Spinal cord (tissue), 10 donors: ENCODE results near the gene ILRUN. TPM values are rescaled to one million over a fixed set of nuclear protein-coding genes. Genes with fewer than 3 reads are reported as not detected.
"Not testable (repeated sequence)": the region's sequence is repeated elsewhere in the genome, so short reads cannot be mapped to it uniquely, and the experiment has no call there.

Source experiments
- DNase-seq, 6 donors: peaks; one replicate each; pipeline versions ENCODE4 v3.0.0 to v3.0.0-alpha.2; 2013 to 2015; ENCODE audit warnings: low spot score in 6 of 6, low read depth in 4 of 6
- H3K27ac ChIP-seq: one replicate; pipeline ENCODE4 v1.5.1; 2013; ENCODE audit warnings: low read depth, low read length, control low read depth
- H3K27me3 ChIP-seq: one replicate; pipeline ENCODE4 v1.6.1; 2013; ENCODE audit warnings: low read length; ENCODE audit not compliant: control insufficient read depth, insufficient read depth
- H3K36me3 ChIP-seq: one replicate; pipeline ENCODE4 v1.6.1; 2013; ENCODE audit warnings: low read length; ENCODE audit not compliant: control insufficient read depth, insufficient read depth
- H3K4me1 ChIP-seq: one replicate; pipeline ENCODE4 v1.6.1; 2013; ENCODE audit warnings: low read length; ENCODE audit not compliant: control insufficient read depth, insufficient read depth
- H3K4me3 ChIP-seq: one replicate; pipeline ENCODE4 v1.5.1; 2013; ENCODE audit warnings: low read depth, low read length, control low read depth
- H3K9me3 ChIP-seq: one replicate; pipeline ENCODE4 v1.6.1; 2013; ENCODE audit warnings: low read length; ENCODE audit not compliant: control insufficient read depth, insufficient read depth
- WGBS: methylation state at CpG from one replicate; pipeline ENCODE4 v1.1.5; 2013; ENCODE audit warnings: missing lambda C conversion rate; ENCODE audit not compliant: insufficient coverage; 5-methylcytosine and 5-hydroxymethylcytosine counted together
- polyA plus RNA-seq, 2 donors: library from polyadenylated mRNA; unstranded; fragments of 120-200 nt; gene quantifications; one replicate each; pipeline ENCODE4 v1.2.1, GENCODE V29; 2013; ENCODE audit not compliant: insufficient read length in 2 of 2
- total RNA-seq, 2 donors: library from RNA; depleted of rRNA in 1 of 2; stranded (reverse); fragments of 120-200 nt in 1 of 2; fragments of >200 nt in 1 of 2; gene quantifications; one replicate each; pipeline versions ENCODE4 v1.2.3 to v1.2.4, GENCODE V29; 2013 to 2014
- donor health status: healthy.

Gene ILRUN
- total and polyA plus RNA-seq, 4 donors = 29.6 to 38.0 (median 35.7) TPM

- no peaks in the 10 kb centered on the region for H3K4me1 ChIP-seq
- H3K9me3 ChIP-seq = no peaks in the 10 kb centered on the region
- 79% methylated on average over 4 of the region's 7 CpGs for WGBS
- no peaks in the 10 kb centered on the region for H3K27me3 ChIP-seq
- peak in 1 of 6 donors; percentile 16 for DNase-seq
- H3K27ac ChIP-seq = no peak overlapping the region
- H3K4me3 ChIP-seq = no peak overlapping the region
- H3K36me3 ChIP-seq = peaks cover 3% of the 10 kb centered on the region
These were observed 37.8 kb downstream of the ILRUN start for GRCh38 chr6:34658605-34659265.

- 71% methylated on average over 2 of the region's 6 CpGs for WGBS
- H3K27me3 ChIP-seq, H3K4me3 ChIP-seq, H3K4me1 ChIP-seq, H3K36me3 ChIP-seq, DNase-seq, H3K9me3 ChIP-seq: not testable (repeated sequence)
- H3K27ac ChIP-seq = peak overlapping the region; percentile 72
These were observed 38.5 kb downstream of the ILRUN start for GRCh38 chr6:34657979-34658480.

GRCh38 chr6:34657307-34657978 lies 39.1 kb downstream of the ILRUN start:
- DNase-seq = peak in 2 of 6 donors; percentile 11 to 50
- peak overlapping the region; percentile 72 for H3K27ac ChIP-seq
- WGBS = 40% methylated on average over 1 of the region's 2 CpGs
- H3K4me1 ChIP-seq = no peaks in the 10 kb centered on the region
- H3K4me3 ChIP-seq = peak overlapping the region; percentile 13
- peaks cover 10% of the 10 kb centered on the region for H3K36me3 ChIP-seq
- no peaks in the 10 kb centered on the region for H3K9me3 ChIP-seq
- H3K27me3 ChIP-seq = no peaks in the 10 kb centered on the region

- Histone ChIP-seq H3K36me3 (peaks cover 10% of the 10 kb centered on the region), H3K27ac (peak overlapping the region; percentile 72), H3K4me1 (no peaks in the 10 kb centered on the region), H3K4me3 (peak overlapping the region; percentile 13), H3K27me3 (no peaks in the 10 kb centered on the region), H3K9me3 (no peaks in the 10 kb centered on the region)
- WGBS = 43% methylated on average over 1 of the region's 1 CpG
- peak in 1 of 6 donors; percentile 9 for DNase-seq
These were observed 39.6 kb downstream of the ILRUN start for GRCh38 chr6:34657037-34657306.

- Histone ChIP-seq H3K4me1 (no peaks in the 10 kb centered on the region), H3K27ac (no peak overlapping the region), H3K27me3 (no peaks in the 10 kb centered on the region), H3K4me3 (no peak overlapping the region), H3K36me3 (peaks cover 10% of the 10 kb centered on the region), H3K9me3 (no peaks in the 10 kb centered on the region)
- DNase-seq = peak in 2 of 6 donors; percentile 15 to 34
- WGBS = no CpG with 5 or more reads among the region's 5 CpGs
These were observed 40.1 kb downstream of the ILRUN start for GRCh38 chr6:34656378-34657036.

GRCh38 chr6:34655876-34656377 lies 40.6 kb downstream of the ILRUN start:
- H3K4me1 ChIP-seq, H3K4me3 ChIP-seq, H3K27me3 ChIP-seq, DNase-seq, H3K9me3 ChIP-seq, H3K27ac ChIP-seq: not testable (repeated sequence)
- peaks cover 10% of the 10 kb centered on the region for H3K36me3 ChIP-seq
- WGBS = 80% methylated on average over 3 of the region's 11 CpGs

- no peaks in the 10 kb centered on the region for H3K27me3 ChIP-seq
- DNase-seq = no peak
- H3K27ac ChIP-seq = no peak overlapping the region
- peaks cover 7% of the 10 kb centered on the region for H3K36me3 ChIP-seq
- H3K9me3 ChIP-seq = no peaks in the 10 kb centered on the region
- no CpG with 5 or more reads among the region's 3 CpGs for WGBS
- H3K4me3 ChIP-seq = no peak overlapping the region
- H3K4me1 ChIP-seq = no peaks in the 10 kb centered on the region
These were observed 42.4 kb downstream of the ILRUN start for GRCh38 chr6:34654061-34654710.

- Histone ChIP-seq H3K27me3 (no peaks in the 10 kb centered on the region), H3K9me3 (no peaks in the 10 kb centered on the region), H3K4me1 (no peaks in the 10 kb centered on the region), H3K4me3 (no peak overlapping the region), H3K27ac (no peak overlapping the region), H3K36me3 (peaks cover 7% of the 10 kb centered on the region)
- no peak for DNase-seq
- no CpG with 5 or more reads among the region's 1 CpG for WGBS
These were observed 44.3 kb downstream of the ILRUN start for GRCh38 chr6:34652263-34652662.

GRCh38 chr6:34650823-34651222 lies 45.7 kb downstream of the ILRUN start:
- Histone ChIP-seq H3K9me3 (no peaks in the 10 kb centered on the region), H3K4me1 (no peaks in the 10 kb centered on the region), H3K27ac (no peak overlapping the region), H3K36me3 (peaks cover 7% of the 10 kb centered on the region), H3K4me3 (no peak overlapping the region), H3K27me3 (no peaks in the 10 kb centered on the region)
- peak in 2 of 6 donors; percentile 13 to 22 for DNase-seq
- 88% methylated on average over 1 of the region's 2 CpGs for WGBS
